H1 (cell line): ENCODE measurements around the gene UHRF2.

Source experiments
- BRCA1 ChIP-seq: IDR thresholded peaks from 2 replicates; pipeline ENCODE4 v1.6.1; 2012; ENCODE audit warnings: low read depth, low read length, improper control_type of control experiment
- CHD2 ChIP-seq: IDR thresholded peaks from 2 replicates; pipeline ENCODE4 v1.6.1; 2012; ENCODE audit warnings: low read length, improper control_type of control experiment
- EP300 ChIP-seq, 2 experiments: IDR thresholded peaks; 1 replicate in 1 of 2; 2 replicates in 1 of 2; pipeline ENCODE4 v1.6.1; 2011 to 2012; ENCODE audit warnings: low read depth in 2 of 2, low read length in 2 of 2, mild to moderate bottlenecking in 2 of 2, borderline replicate concordance in 1 of 2, inconsistent platforms in 1 of 2, moderate library complexity in 1 of 2
- GABPA ChIP-seq: IDR thresholded peaks from 2 replicates; pipeline ENCODE4 v1.6.1; 2011; ENCODE audit warnings: mild to moderate bottlenecking, low read length, moderate library complexity, borderline replicate concordance; ENCODE audit not compliant: insufficient read depth
- GTF2F1 ChIP-seq: IDR thresholded peaks from 2 replicates; pipeline ENCODE4 v1.6.1; 2012; ENCODE audit warnings: low read depth, low read length, improper control_type of control experiment, borderline replicate concordance
- NRF1 ChIP-seq: IDR thresholded peaks from 2 replicates; pipeline ENCODE4 v1.6.1; 2011; ENCODE audit warnings: mild to moderate bottlenecking, low read depth, low read length, improper control_type of control experiment
- POLR2A ChIP-seq, 2 experiments: IDR thresholded peaks; 1 replicate in 1 of 2; 2 replicates in 1 of 2; pipeline ENCODE4 v1.6.1; 2011; ENCODE audit warnings: low read depth in 2 of 2, low read length in 2 of 2, mild to moderate bottlenecking in 2 of 2; ENCODE audit errors: control extremely low read depth in 1 of 2
- RAD21 ChIP-seq, 2 experiments: IDR thresholded peaks in 1 of 2; conservative IDR thresholded peaks in 1 of 2; 2 replicates each; pipeline ENCODE4 v1.6.1; 2011; ENCODE audit warnings: low read depth in 2 of 2, low read length in 2 of 2, improper control_type of control experiment in 1 of 2, inconsistent platforms in 1 of 2, mild to moderate bottlenecking in 1 of 2, moderate library complexity in 1 of 2
- RBBP5 ChIP-seq: IDR thresholded peaks from 2 replicates; pipeline ENCODE4 v1.7.1; 2012; ENCODE audit warnings: low read depth, mild to moderate bottlenecking, inconsistent platforms, low read length, moderate library complexity, borderline replicate concordance
- RFX5 ChIP-seq: IDR thresholded peaks from 2 replicates; pipeline ENCODE4 v1.6.1; 2011; ENCODE audit warnings: low read depth, low read length, improper control_type of control experiment, borderline replicate concordance
- SP1 ChIP-seq: IDR thresholded peaks from 2 replicates; pipeline ENCODE4 v1.6.1; 2011; ENCODE audit warnings: low read depth, low read length
- SRF ChIP-seq: IDR thresholded peaks from 2 replicates; pipeline ENCODE4 v1.6.1; 2011; ENCODE audit warnings: mild to moderate bottlenecking, low read depth, low read length, moderate library complexity
- TF ChIP-seq, protein P1 (sequence below), 3 experiments: IDR thresholded peaks; 1 replicate in 2 of 3; 2 replicates in 1 of 3; pipeline versions ENCODE4 v1.5.1 to v1.6.1; 2011; ENCODE audit warnings: low read length in 3 of 3, mild to moderate bottlenecking in 3 of 3, inconsistent platforms in 2 of 3, low read depth in 1 of 3, moderate library complexity in 1 of 3; ENCODE audit not compliant: insufficient read depth in 1 of 3; ENCODE audit errors: control extremely low read depth in 1 of 3
- TF ChIP-seq, protein P2 (sequence below): IDR thresholded peaks from 2 replicates; pipeline ENCODE4 v1.6.1; 2011; ENCODE audit warnings: low read length, improper control_type of control experiment

DNA sequence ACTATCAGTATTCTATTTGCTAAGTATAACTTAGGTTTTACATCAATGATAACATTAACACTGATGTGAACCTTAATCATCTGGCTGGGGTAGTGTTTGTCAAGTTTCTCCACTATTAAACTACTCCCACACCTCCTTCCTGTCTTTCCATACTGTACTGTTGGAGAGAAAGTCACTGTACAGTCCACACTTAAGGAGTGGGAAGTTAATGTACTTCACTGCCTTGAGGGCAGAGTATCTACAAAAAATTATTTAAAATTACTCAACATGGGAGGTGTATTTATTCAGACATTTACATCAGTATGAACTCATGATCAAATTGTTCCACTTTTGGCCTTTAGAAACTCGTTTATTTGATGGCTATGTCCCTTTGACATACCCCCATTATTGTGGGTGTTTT, 11.9 kb downstream of the UHRF2 start:
- TF ChIP-seq RFX5 (no peak), EP300 (IDR thresholded peaks at IDR 0.05; ENCODE audit: borderline replicate concordance in 1 of 2, low read depth in 2 of 2, low read length in 2 of 2) (no peak), POLR2A (IDR thresholded peaks at IDR 0.05; ENCODE audit: control extremely low read depth in 1 of 2, low read depth in 2 of 2, low read length in 2 of 2) (no peak), CHD2 (no peak), GABPA (no peak), BRCA1 (no peak), RBBP5 (no peak), GTF2F1 (no peak), RAD21 (IDR thresholded peaks at IDR 0.05 in 1 of 2, conservative IDR thresholded peaks at IDR 0.05 in 1 of 2; ENCODE audit: low read depth in 2 of 2, low read length in 2 of 2) (no peak), SRF (no peak), NRF1 (no peak), SP1 (no peak)
- TF ChIP-seq, protein P1, sequence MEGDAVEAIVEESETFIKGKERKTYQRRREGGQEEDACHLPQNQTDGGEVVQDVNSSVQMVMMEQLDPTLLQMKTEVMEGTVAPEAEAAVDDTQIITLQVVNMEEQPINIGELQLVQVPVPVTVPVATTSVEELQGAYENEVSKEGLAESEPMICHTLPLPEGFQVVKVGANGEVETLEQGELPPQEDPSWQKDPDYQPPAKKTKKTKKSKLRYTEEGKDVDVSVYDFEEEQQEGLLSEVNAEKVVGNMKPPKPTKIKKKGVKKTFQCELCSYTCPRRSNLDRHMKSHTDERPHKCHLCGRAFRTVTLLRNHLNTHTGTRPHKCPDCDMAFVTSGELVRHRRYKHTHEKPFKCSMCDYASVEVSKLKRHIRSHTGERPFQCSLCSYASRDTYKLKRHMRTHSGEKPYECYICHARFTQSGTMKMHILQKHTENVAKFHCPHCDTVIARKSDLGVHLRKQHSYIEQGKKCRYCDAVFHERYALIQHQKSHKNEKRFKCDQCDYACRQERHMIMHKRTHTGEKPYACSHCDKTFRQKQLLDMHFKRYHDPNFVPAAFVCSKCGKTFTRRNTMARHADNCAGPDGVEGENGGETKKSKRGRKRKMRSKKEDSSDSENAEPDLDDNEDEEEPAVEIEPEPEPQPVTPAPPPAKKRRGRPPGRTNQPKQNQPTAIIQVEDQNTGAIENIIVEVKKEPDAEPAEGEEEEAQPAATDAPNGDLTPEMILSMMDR (IDR thresholded peaks at IDR 0.05; ENCODE audit: control extremely low read depth in 1 of 3, insufficient read depth in 1 of 3, low read depth in 1 of 3, low read length in 3 of 3): no peak
- TF ChIP-seq, protein P2, sequence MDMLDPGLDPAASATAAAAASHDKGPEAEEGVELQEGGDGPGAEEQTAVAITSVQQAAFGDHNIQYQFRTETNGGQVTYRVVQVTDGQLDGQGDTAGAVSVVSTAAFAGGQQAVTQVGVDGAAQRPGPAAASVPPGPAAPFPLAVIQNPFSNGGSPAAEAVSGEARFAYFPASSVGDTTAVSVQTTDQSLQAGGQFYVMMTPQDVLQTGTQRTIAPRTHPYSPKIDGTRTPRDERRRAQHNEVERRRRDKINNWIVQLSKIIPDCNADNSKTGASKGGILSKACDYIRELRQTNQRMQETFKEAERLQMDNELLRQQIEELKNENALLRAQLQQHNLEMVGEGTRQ: no peak
